Measurements from ENCODE around the gene HSPA14. TPM values are rescaled to one million over a fixed set of nuclear protein-coding genes. Genes with fewer than 3 reads are reported as not detected.

Gene HSPA14
- total RNA-seq, 3 donors from 2014 or later: 9.3 to 16.7 (median 16.4) TPM

DNA sequence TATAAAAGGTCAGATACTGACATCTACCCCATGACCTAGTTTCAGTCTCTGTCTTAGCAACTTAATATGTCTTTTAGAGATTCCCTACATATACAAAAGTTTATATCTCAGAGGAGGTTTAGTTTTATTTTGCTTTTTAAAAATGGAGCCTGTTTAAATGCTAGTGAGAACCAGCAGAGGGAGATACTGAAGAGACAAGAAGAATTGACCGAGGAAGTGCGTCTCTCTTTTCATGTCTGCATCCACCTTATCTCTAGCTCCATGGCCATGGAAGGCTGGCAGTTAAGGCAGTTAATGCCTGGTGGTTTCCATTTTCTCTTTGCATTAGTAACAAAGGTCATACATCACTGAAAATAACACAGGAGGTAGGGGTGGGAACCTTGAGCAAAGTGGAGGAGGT is 51.2 kb downstream of the HSPA14 start:
- TF ChIP-seq CTCF (IDR thresholded peaks at IDR 0.05): no peak
- no peak for TF ChIP-seq POLR2AphosphoS5 (IDR thresholded peaks at IDR 0.05)
- no peak for TF ChIP-seq POLR2A (IDR thresholded peaks at IDR 0.05)
- Histone ChIP-seq H3K27me3 (no peaks in the 10 kb centered on the region), H3K9me3 (no peaks in the 10 kb centered on the region), H3K4me3 (no peak overlapping the region), H3K4me1 (no peaks in the 10 kb centered on the region), H3K36me3 (no peaks in the 10 kb centered on the region), H3K27ac (no peak overlapping the region)
- no peak for DNase-seq (ENCODE audit: low spot score in 2 of 2)
- intact Hi-C loops (cut with DNase I; ENCODE audit: low total_unique reads): no loop called here

- Histone ChIP-seq H3K4me3 (no peak overlapping the region), H3K36me3 (no peaks in the 10 kb centered on the region), H3K27me3 (no peaks in the 10 kb centered on the region), H3K4me1 (no peaks in the 10 kb centered on the region), H3K9me3 (no peaks in the 10 kb centered on the region), H3K27ac (no peak overlapping the region)
- TF ChIP-seq POLR2A (IDR thresholded peaks at IDR 0.05): no peak
- no peak for TF ChIP-seq CTCF (IDR thresholded peaks at IDR 0.05)
- TF ChIP-seq POLR2AphosphoS5 (IDR thresholded peaks at IDR 0.05): no peak
- no peak for DNase-seq (ENCODE audit: low spot score in 2 of 2)
- intact Hi-C loops (cut with DNase I; ENCODE audit: low total_unique reads): no loop called here
Observed at GRCh38 chr10:14891151-14891550, 53.0 kb downstream of the HSPA14 start.

DNA sequence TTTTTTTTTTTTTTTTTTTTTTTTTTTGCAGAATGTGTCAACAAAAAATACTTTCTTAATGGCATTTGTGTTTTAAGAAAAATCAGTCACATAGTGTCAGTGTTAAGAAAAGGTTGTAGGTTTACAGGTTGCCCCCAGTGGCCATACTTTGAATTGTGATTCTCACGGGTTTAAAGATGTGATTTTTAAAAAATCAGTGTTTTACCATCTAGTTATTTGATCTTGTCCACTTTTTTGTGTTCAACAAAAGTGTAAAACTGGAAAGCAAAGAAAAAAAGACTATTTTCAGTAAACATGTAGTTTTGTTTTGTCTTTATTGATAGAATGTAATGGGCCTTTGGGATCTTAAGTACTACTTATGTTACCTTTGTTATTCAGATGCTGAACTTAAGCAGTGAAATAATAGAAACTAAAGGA is 66.2 kb downstream of the HSPA14 start:
- Histone ChIP-seq H3K4me1 (no peaks in the 10 kb centered on the region), H3K27ac (no peak overlapping the region), H3K9me3 (no peaks in the 10 kb centered on the region), H3K36me3 (no peaks in the 10 kb centered on the region), H3K27me3 (no peaks in the 10 kb centered on the region), H3K4me3 (no peak overlapping the region)
- TF ChIP-seq POLR2A (IDR thresholded peaks at IDR 0.05): no peak
- no peak for TF ChIP-seq POLR2AphosphoS5 (IDR thresholded peaks at IDR 0.05)
- TF ChIP-seq CTCF (IDR thresholded peaks at IDR 0.05): no peak
- intact Hi-C loops (cut with DNase I; ENCODE audit: low total_unique reads): no loop called here
- no peak for DNase-seq (ENCODE audit: low spot score in 2 of 2)

DNA sequence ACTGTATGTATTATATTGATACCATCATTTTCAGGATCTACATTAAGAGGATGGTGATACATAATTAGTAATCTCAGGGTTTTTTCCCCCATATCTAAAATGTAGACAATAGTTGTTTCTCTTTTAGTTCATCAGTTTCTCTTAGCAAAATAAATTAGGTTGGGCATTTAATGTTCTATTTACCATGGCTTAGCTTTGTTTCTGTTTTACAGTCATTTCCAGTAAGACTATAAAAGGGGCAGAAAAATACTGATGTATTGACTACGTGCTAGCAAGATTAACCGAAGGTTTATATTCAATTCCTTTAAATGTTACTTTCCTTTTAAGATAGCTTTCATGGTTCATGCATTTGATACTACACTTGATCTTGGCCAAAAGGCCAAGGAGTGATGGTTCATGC is 66.8 kb downstream of the HSPA14 start:
- no peak for DNase-seq (ENCODE audit: low spot score in 2 of 2)
- Histone ChIP-seq H3K9me3 (no peaks in the 10 kb centered on the region), H3K27me3 (no peaks in the 10 kb centered on the region), H3K4me3 (no peak overlapping the region), H3K4me1 (no peaks in the 10 kb centered on the region), H3K36me3 (no peaks in the 10 kb centered on the region), H3K27ac (no peak overlapping the region)
- intact Hi-C loops (cut with DNase I; ENCODE audit: low total_unique reads): no loop called here
- no peak for TF ChIP-seq CTCF (IDR thresholded peaks at IDR 0.05)
- TF ChIP-seq POLR2AphosphoS5 (IDR thresholded peaks at IDR 0.05): no peak
- TF ChIP-seq POLR2A (IDR thresholded peaks at IDR 0.05): no peak

DNA sequence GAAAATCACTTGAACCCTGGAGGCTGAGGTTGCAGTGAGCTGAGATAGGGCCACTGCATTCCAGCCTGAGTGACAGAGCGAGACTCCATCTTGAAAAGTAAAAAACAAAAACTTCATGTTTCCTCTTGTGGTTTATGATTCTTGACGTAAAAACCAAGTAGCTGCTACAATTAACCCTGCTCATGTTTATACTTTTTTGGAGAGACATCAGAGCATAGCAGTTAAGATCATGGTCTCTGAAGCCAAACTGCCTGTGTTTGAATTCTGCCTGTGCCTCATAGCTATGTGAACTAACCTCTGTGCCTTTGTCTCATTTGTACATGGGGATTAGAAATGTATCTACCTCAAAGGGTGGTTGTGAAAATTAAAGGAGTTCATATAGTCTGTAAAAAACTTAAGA is 67.8 kb downstream of the HSPA14 start:
- H3K27me3 ChIP-seq: no peaks in the 10 kb centered on the region
- intact Hi-C loops (cut with DNase I; ENCODE audit: low total_unique reads): no loop called here
- H3K9me3 ChIP-seq: no peaks in the 10 kb centered on the region
- no peak for TF ChIP-seq POLR2AphosphoS5 (IDR thresholded peaks at IDR 0.05)
- no peak for TF ChIP-seq POLR2A (IDR thresholded peaks at IDR 0.05)
- TF ChIP-seq CTCF (IDR thresholded peaks at IDR 0.05): no peak
- no peak overlapping the region for H3K27ac ChIP-seq
- no peaks in the 10 kb centered on the region for H3K36me3 ChIP-seq
- DNase-seq (ENCODE audit: low spot score in 2 of 2): no peak
- H3K4me3 ChIP-seq: no peak overlapping the region
- no peaks in the 10 kb centered on the region for H3K4me1 ChIP-seq
